Glutamatergic neuron (in vitro differentiated cells): ENCODE data around the gene PSMB3. TPM values are rescaled to one million over a fixed set of nuclear protein-coding genes. Genes with fewer than 3 reads are reported as not detected.

Experiments
- DNase-seq: peaks from one replicate; pipeline ENCODE4 v3.0.0; 2022
- H3K27ac Mint-ChIP-seq: one replicate; pipeline ENCODE4 v1.8.0; 2020; ENCODE audit warnings: mild to moderate bottlenecking, mixed read lengths, inconsistent platforms; ENCODE audit not compliant: unreplicated experiment
- H3K27me3 Mint-ChIP-seq: one replicate; pipeline ENCODE4 v1.8.0; 2020; ENCODE audit warnings: mild to moderate bottlenecking, moderate library complexity, mixed read lengths, inconsistent platforms; ENCODE audit not compliant: unreplicated experiment
- H3K36me3 Mint-ChIP-seq: one replicate; pipeline ENCODE4 v1.8.0; 2020; ENCODE audit warnings: mild to moderate bottlenecking, mixed read lengths, inconsistent platforms; ENCODE audit not compliant: unreplicated experiment
- H3K4me1 Mint-ChIP-seq: one replicate; pipeline ENCODE4 v1.8.0; 2020; ENCODE audit warnings: mild to moderate bottlenecking, low read depth, mixed read lengths, inconsistent platforms; ENCODE audit not compliant: unreplicated experiment
- H3K4me3 Mint-ChIP-seq: one replicate; pipeline ENCODE4 v1.8.0; 2020; ENCODE audit warnings: mild to moderate bottlenecking, mixed read lengths, inconsistent platforms; ENCODE audit not compliant: unreplicated experiment
- H3K9me3 Mint-ChIP-seq: one replicate; pipeline ENCODE4 v1.8.0; 2020; ENCODE audit warnings: mild to moderate bottlenecking, moderate library complexity, mixed read lengths, inconsistent platforms; ENCODE audit not compliant: unreplicated experiment
- CTCF ChIP-seq: fragments of 200-600 bp; sonication (generic); IDR thresholded peaks from one replicate; pipeline ENCODE4 v1.5.0; 2021; ENCODE audit not compliant: partially characterized antibody, unreplicated experiment
- total RNA-seq: library from RNA; stranded (reverse); fragmentation: NEBNext Ultra II Directional; extraction: Animal tissue kit (Norgen Biotek cat#: 25700); gene quantifications from one replicate; pipeline ENCODE4 v1.2.1, GENCODE V29; 2021; ENCODE audit not compliant: unreplicated experiment

Gene PSMB3
- total RNA-seq, 1 donor from 2014 or later: 121 TPM

GRCh38 chr17:38762231-38762630 lies 9.7 kb downstream of the PSMB3 start:
- Mint-ChIP-seq H3K4me1 (no peaks in the 10 kb centered on the region), H3K4me3 (no peak overlapping the region), H3K27me3 (peaks cover 2% of the 10 kb centered on the region), H3K9me3 (peaks cover 2% of the 10 kb centered on the region), H3K27ac (no peak overlapping the region), H3K36me3 (no peaks in the 10 kb centered on the region)
- DNase-seq: no peak
- no peak for TF ChIP-seq CTCF

- Mint-ChIP-seq H3K4me1 (no peaks in the 10 kb centered on the region), H3K27ac (no peak overlapping the region), H3K36me3 (no peaks in the 10 kb centered on the region), H3K9me3 (peaks cover 5% of the 10 kb centered on the region), H3K4me3 (no peak overlapping the region), H3K27me3 (peaks cover 3% of the 10 kb centered on the region)
- no peak for TF ChIP-seq CTCF
- no peak for DNase-seq
These were observed 13.8 kb downstream of the PSMB3 start for GRCh38 chr17:38766341-38766740.

- no peak for DNase-seq
- no peak for TF ChIP-seq CTCF
- Mint-ChIP-seq H3K4me3 (no peak overlapping the region), H3K27me3 (peaks cover 3% of the 10 kb centered on the region), H3K27ac (no peak overlapping the region), H3K4me1 (no peaks in the 10 kb centered on the region), H3K9me3 (peaks cover 5% of the 10 kb centered on the region), H3K36me3 (no peaks in the 10 kb centered on the region)
These were observed 15.9 kb downstream of the PSMB3 start for GRCh38 chr17:38768417-38768816.

GRCh38 chr17:38773258-38773657 lies 20.7 kb downstream of the PSMB3 start:
- no peak for DNase-seq
- Mint-ChIP-seq H3K4me1 (no peaks in the 10 kb centered on the region), H3K4me3 (no peak overlapping the region), H3K9me3 (peaks cover 6% of the 10 kb centered on the region), H3K27me3 (peaks cover 5% of the 10 kb centered on the region), H3K27ac (no peak overlapping the region), H3K36me3 (no peaks in the 10 kb centered on the region)
- TF ChIP-seq CTCF: no peak

GRCh38 chr17:38777641-38778250 lies 25.2 kb downstream of the PSMB3 start:
- no peaks in the 10 kb centered on the region for H3K4me1 Mint-ChIP-seq
- H3K36me3 Mint-ChIP-seq: no peaks in the 10 kb centered on the region
- H3K9me3 Mint-ChIP-seq: peaks cover 2% of the 10 kb centered on the region
- H3K27ac Mint-ChIP-seq: no peak overlapping the region
- DNase-seq: no peak
- no peak overlapping the region for H3K4me3 Mint-ChIP-seq
- peaks cover 2% of the 10 kb centered on the region for H3K27me3 Mint-ChIP-seq
- no peak for TF ChIP-seq CTCF
